Fibroblast of lung (primary cell): ENCODE measurements around the gene SH3TC2. TPM values are rescaled to one million over a fixed set of nuclear protein-coding genes. Genes with fewer than 3 reads are reported as not detected.

Source experiments
- DNase-seq, 2 donors: peaks; one replicate each; pipeline versions ENCODE4 v3.0.0 to v3.0.0-alpha.2; 2010; ENCODE audit warnings: low read depth in 2 of 2
- H2AFZ ChIP-seq: 2 replicates; pipeline ENCODE4 v1.5.1; 2012; ENCODE audit warnings: low read length, control low read depth, inconsistent platforms
- H3K27ac ChIP-seq: 2 replicates; pipeline ENCODE4 v1.5.1; 2011; ENCODE audit warnings: low read length, control low read depth; ENCODE audit not compliant: insufficient read depth
- H3K27me3 ChIP-seq: 2 replicates; pipeline ENCODE4 v1.5.1; 2011; ENCODE audit warnings: mild to moderate bottlenecking, low read length; ENCODE audit not compliant: control insufficient read depth, insufficient read depth
- H3K36me3 ChIP-seq: 2 replicates; pipeline ENCODE4 v1.5.1; 2011; ENCODE audit warnings: low read length; ENCODE audit not compliant: control insufficient read depth, insufficient read depth
- H3K4me1 ChIP-seq: 2 replicates; pipeline ENCODE4 v1.5.1; 2011; ENCODE audit warnings: low read length; ENCODE audit not compliant: control insufficient read depth, insufficient read depth; ENCODE audit errors: extremely low read depth
- H3K4me2 ChIP-seq: 2 replicates; pipeline ENCODE4 v1.5.1; 2011; ENCODE audit warnings: low read length, control low read depth; ENCODE audit not compliant: insufficient read depth; ENCODE audit errors: extremely low read depth
- H3K4me3 ChIP-seq, 4 experiments: fragments of 200-600 bp in 1 of 4; sonication (generic) in 1 of 4; replicated peaks in 1 of 4; 2 replicates each; pipeline ENCODE4 v1.5.1; 2011 to 2016; ENCODE audit warnings: low read length in 4 of 4, low read depth in 3 of 4, mild to moderate bottlenecking in 3 of 4, control low read depth in 2 of 4, inconsistent platforms in 1 of 4, mixed read lengths in 1 of 4; ENCODE audit not compliant: insufficient read depth in 1 of 4; ENCODE audit errors: control extremely low read depth in 1 of 4
- H3K79me2 ChIP-seq: 2 replicates; pipeline ENCODE4 v1.5.1; 2012; ENCODE audit warnings: mild to moderate bottlenecking, low read length, inconsistent platforms; ENCODE audit not compliant: control insufficient read depth, insufficient read depth
- H3K9ac ChIP-seq: 2 replicates; pipeline ENCODE4 v1.5.1; 2011; ENCODE audit warnings: mild to moderate bottlenecking, low read length, control low read depth; ENCODE audit not compliant: insufficient read depth
- H3K9me3 ChIP-seq: 2 replicates; pipeline ENCODE4 v1.5.1; 2012; ENCODE audit warnings: low read depth, low read length; ENCODE audit not compliant: control insufficient read depth, insufficient read depth
- H4K20me1 ChIP-seq: 2 replicates; pipeline ENCODE4 v1.5.1; 2011; ENCODE audit warnings: low read length; ENCODE audit not compliant: control insufficient read depth, insufficient read depth; ENCODE audit errors: extremely low read depth
- CTCF ChIP-seq, 2 donors: IDR thresholded peaks in 1 of 2; conservative IDR thresholded peaks in 1 of 2; 1 replicate in 1 of 2; 2 replicates in 1 of 2; pipeline ENCODE4 v1.5.1; 2011 to 2012; ENCODE audit warnings: low read length in 2 of 2, control low read depth in 1 of 2, inconsistent platforms in 1 of 2, low read depth in 1 of 2, mild to moderate bottlenecking in 1 of 2
- EZH2 ChIP-seq: IDR thresholded peaks from 2 replicates; pipeline ENCODE4 v1.5.1; 2012; ENCODE audit warnings: low read length, control low read depth, mild to moderate bottlenecking; ENCODE audit errors: missing control alignments
- polyA plus RNA-seq, 2 donors: library from polyadenylated mRNA; depleted of rRNA in 1 of 2; stranded (reverse) in 1 of 2; unstranded in 1 of 2; fragments of >200 nt; gene quantifications; 2 replicates each; pipeline ENCODE4 v1.2.1, GENCODE V29; 2011 to 2012; ENCODE audit warnings: missing spikeins in 1 of 2
- total RNA-seq: library from RNA; depleted of rRNA; stranded (reverse); fragments of >200 nt; gene quantifications from 2 replicates; pipeline ENCODE4 v1.2.1, GENCODE V29; 2014

Gene SH3TC2
- total and polyA plus RNA-seq, 2 donors (not counting 1 experiment from before 2014, with no cell fraction given): 0.83 to 3.2 TPM

- Histone ChIP-seq H4K20me1 (no peaks in the 10 kb centered on the region), H2AFZ (no peak overlapping the region), H3K27me3 (no peaks in the 10 kb centered on the region), H3K4me3 (no peak overlapping the region), H3K9me3 (no peaks in the 10 kb centered on the region), H3K9ac (no peak overlapping the region), H3K36me3 (no peaks in the 10 kb centered on the region), H3K27ac (peak overlapping the region; percentile 90), H3K4me2 (no peak overlapping the region), H3K79me2 (no peaks in the 10 kb centered on the region), H3K4me1 (peaks cover 12% of the 10 kb centered on the region)
- no peak for DNase-seq
- TF ChIP-seq EZH2 (no peak), CTCF (conservative IDR thresholded peaks at IDR 0.05 in 1 of 2, IDR thresholded peaks at IDR 0.05 in 1 of 2; ENCODE audit: low read depth in 1 of 2, low read length in 2 of 2) (no peak)
Observed at GRCh38 chr5:148966938-148967337, 95.9 kb downstream of the SH3TC2 start.

- H3K9ac ChIP-seq: no peak overlapping the region
- H3K36me3 ChIP-seq: no peaks in the 10 kb centered on the region
- no peak overlapping the region for H2AFZ ChIP-seq
- H3K9me3 ChIP-seq: no peaks in the 10 kb centered on the region
- TF ChIP-seq CTCF (conservative IDR thresholded peaks at IDR 0.05 in 1 of 2, IDR thresholded peaks at IDR 0.05 in 1 of 2; ENCODE audit: low read depth in 1 of 2, low read length in 2 of 2) (no peak), EZH2 (no peak)
- no peak overlapping the region for H3K4me2 ChIP-seq
- H3K27me3 ChIP-seq: no peaks in the 10 kb centered on the region
- no peaks in the 10 kb centered on the region for H4K20me1 ChIP-seq
- no peak for DNase-seq
- no peaks in the 10 kb centered on the region for H3K79me2 ChIP-seq
- H3K27ac ChIP-seq: peak overlapping the region; percentile 90
- no peak overlapping the region for H3K4me3 ChIP-seq
- H3K4me1 ChIP-seq: peaks cover 13% of the 10 kb centered on the region
Observed at GRCh38 chr5:148966348-148966747, 96.5 kb downstream of the SH3TC2 start.

- Histone ChIP-seq H3K27ac (peak overlapping the region; percentile 90), H3K27me3 (no peaks in the 10 kb centered on the region), H2AFZ (no peak overlapping the region), H3K36me3 (no peaks in the 10 kb centered on the region), H3K4me2 (no peak overlapping the region), H3K4me1 (peaks cover 14% of the 10 kb centered on the region), H4K20me1 (no peaks in the 10 kb centered on the region), H3K9me3 (no peaks in the 10 kb centered on the region), H3K4me3 (no peak overlapping the region), H3K9ac (no peak overlapping the region), H3K79me2 (no peaks in the 10 kb centered on the region)
- DNase-seq: peak; percentile 95
- TF ChIP-seq EZH2 (no peak), CTCF (conservative IDR thresholded peaks at IDR 0.05 in 1 of 2, IDR thresholded peaks at IDR 0.05 in 1 of 2; ENCODE audit: low read depth in 1 of 2, low read length in 2 of 2) (no peak)
Observed at GRCh38 chr5:148965511-148966265, 97.2 kb downstream of the SH3TC2 start.
